Stomach (tissue), 4 donors: ENCODE measurements around the gene CHST11.

ENCODE experiments used
- EP300 ChIP-seq: sonication (generic); formaldehyde crosslinking; IDR thresholded peaks from one replicate; pipeline ENCODE4 v1.6.1; 2017; ENCODE audit warnings: antibody characterized with exemption
- POLR2A ChIP-seq, 4 donors: fragments of 450-650 bp; IDR thresholded peaks; one replicate each; pipeline ENCODE4 v1.6.1; 2016; ENCODE audit warnings: antibody characterized with exemption in 4 of 4, control low read depth in 2 of 4, mild to moderate bottlenecking in 1 of 4, moderate library complexity in 1 of 4
- POLR2AphosphoS5 ChIP-seq, 3 donors: sonication (generic); formaldehyde crosslinking; IDR thresholded peaks; one replicate each; pipeline ENCODE4 v1.6.1; 2016; ENCODE audit warnings: antibody characterized with exemption in 3 of 3
- TF ChIP-seq, protein P1 (sequence below), 7 experiments: fragments of 450-650 bp in 4 of 7; fragments of 200-600 bp in 3 of 7; sonication (generic) in 3 of 7; IDR thresholded peaks; one replicate each; pipeline ENCODE4 v1.5.1; 2016 to 2019; ENCODE audit warnings: antibody characterized with exemption in 7 of 7, control low read depth in 2 of 7, mild to moderate bottlenecking in 1 of 7

DNA sequence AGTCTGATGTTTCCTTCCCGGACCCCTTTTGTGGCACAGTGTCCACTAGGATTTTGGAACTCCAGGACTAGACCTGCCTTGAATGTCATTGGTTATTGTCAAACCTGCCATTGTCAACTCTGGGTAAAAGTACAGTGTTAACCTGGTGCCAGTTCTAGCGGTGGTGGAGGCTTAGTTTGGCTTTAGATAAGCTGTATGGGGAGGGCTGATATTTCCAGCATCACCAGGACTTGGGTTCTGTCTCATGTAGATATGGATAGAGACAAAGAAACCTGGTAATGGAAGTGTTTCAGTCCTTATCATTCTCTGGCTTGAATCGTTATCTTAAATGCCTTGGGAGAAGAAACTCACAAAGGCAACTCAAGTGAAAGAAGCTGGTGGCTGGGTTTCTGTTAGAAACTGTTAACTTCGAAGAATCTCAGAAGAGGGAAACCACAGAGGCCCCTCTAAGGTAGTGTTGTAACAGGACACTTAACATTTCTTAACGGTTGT, 10.6 kb downstream of the CHST11 start:
- TF ChIP-seq, protein P1, sequence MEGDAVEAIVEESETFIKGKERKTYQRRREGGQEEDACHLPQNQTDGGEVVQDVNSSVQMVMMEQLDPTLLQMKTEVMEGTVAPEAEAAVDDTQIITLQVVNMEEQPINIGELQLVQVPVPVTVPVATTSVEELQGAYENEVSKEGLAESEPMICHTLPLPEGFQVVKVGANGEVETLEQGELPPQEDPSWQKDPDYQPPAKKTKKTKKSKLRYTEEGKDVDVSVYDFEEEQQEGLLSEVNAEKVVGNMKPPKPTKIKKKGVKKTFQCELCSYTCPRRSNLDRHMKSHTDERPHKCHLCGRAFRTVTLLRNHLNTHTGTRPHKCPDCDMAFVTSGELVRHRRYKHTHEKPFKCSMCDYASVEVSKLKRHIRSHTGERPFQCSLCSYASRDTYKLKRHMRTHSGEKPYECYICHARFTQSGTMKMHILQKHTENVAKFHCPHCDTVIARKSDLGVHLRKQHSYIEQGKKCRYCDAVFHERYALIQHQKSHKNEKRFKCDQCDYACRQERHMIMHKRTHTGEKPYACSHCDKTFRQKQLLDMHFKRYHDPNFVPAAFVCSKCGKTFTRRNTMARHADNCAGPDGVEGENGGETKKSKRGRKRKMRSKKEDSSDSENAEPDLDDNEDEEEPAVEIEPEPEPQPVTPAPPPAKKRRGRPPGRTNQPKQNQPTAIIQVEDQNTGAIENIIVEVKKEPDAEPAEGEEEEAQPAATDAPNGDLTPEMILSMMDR (IDR thresholded peaks at IDR 0.05): no peak
- TF ChIP-seq POLR2AphosphoS5 (IDR thresholded peaks at IDR 0.05) (no peak), POLR2A (IDR thresholded peaks at IDR 0.05) (no peak), EP300 (no peak)
